Measurements from ENCODE around the gene HBQ1.
A peak's percentile ranks its signal among the peaks of the same experiment; 100 is the strongest.
"Not testable (repeated sequence)": the region's sequence is repeated elsewhere in the genome, so short reads cannot be mapped to it uniquely, and the experiment has no call there.

Gene HBQ1

GRCh38 chr16:180101-180675 lies at the start of gene HBQ1:
Gene HBQ1, plus strand, starts transcription at chr16:180459. Its CDS starts 28 bp downstream, at chr16:180487.
- DNase-seq (ENCODE audit: extremely low read depth in 1 of 2, low read depth in 1 of 2), result peak in 1 of 2 donors; percentile 19

GRCh38 chr16:130533-131173 lies 49.6 kb upstream of the HBQ1 start:
- DNase-seq (ENCODE audit: extremely low read depth in 1 of 2, low read depth in 1 of 2), result no peak

GRCh38 chr16:132120-132519 lies 48.1 kb upstream of the HBQ1 start:
- DNase-seq (ENCODE audit: extremely low read depth in 1 of 2, low read depth in 1 of 2), result no peak

GRCh38 chr16:133716-134115 lies 46.5 kb upstream of the HBQ1 start:
- DNase-seq (ENCODE audit: extremely low read depth in 1 of 2, low read depth in 1 of 2), result no peak

- DNase-seq (ENCODE audit: extremely low read depth in 1 of 2, low read depth in 1 of 2), result no peak
Measured at GRCh38 chr16:138049-138417, 42.2 kb upstream of the HBQ1 start.

GRCh38 chr16:140175-140857 lies 39.9 kb upstream of the HBQ1 start:
- DNase-seq (ENCODE audit: extremely low read depth in 1 of 2, low read depth in 1 of 2), result no peak

GRCh38 chr16:142405-142967 lies 37.8 kb upstream of the HBQ1 start:
- no peak for DNase-seq (ENCODE audit: extremely low read depth in 1 of 2, low read depth in 1 of 2)

GRCh38 chr16:143047-143446 lies 37.2 kb upstream of the HBQ1 start:
- no peak for DNase-seq (ENCODE audit: extremely low read depth in 1 of 2, low read depth in 1 of 2)

GRCh38 chr16:143456-143855 lies 36.8 kb upstream of the HBQ1 start:
- DNase-seq (ENCODE audit: extremely low read depth in 1 of 2, low read depth in 1 of 2), result no peak

- no peak for DNase-seq (ENCODE audit: extremely low read depth in 1 of 2, low read depth in 1 of 2)
Measured at GRCh38 chr16:144797-145252, 35.4 kb upstream of the HBQ1 start.

- DNase-seq (ENCODE audit: extremely low read depth in 1 of 2, low read depth in 1 of 2), result no peak
Measured at GRCh38 chr16:146646-147045, 33.6 kb upstream of the HBQ1 start.

GRCh38 chr16:149024-149660 lies 31.1 kb upstream of the HBQ1 start:
- DNase-seq (ENCODE audit: extremely low read depth in 1 of 2, low read depth in 1 of 2), result no peak

- no peak for DNase-seq (ENCODE audit: extremely low read depth in 1 of 2, low read depth in 1 of 2)
Measured at GRCh38 chr16:152141-153128, 27.8 kb upstream of the HBQ1 start, which contains the start of gene HBZ. Gene HBZ, plus strand, starts transcription at chr16:152644. Its CDS starts 266 bp downstream, at chr16:152910.

- DNase-seq (ENCODE audit: extremely low read depth in 1 of 2, low read depth in 1 of 2), result not testable (repeated sequence)
Measured at GRCh38 chr16:153129-153521, 27.1 kb upstream of the HBQ1 start.

- not testable (repeated sequence) for DNase-seq (ENCODE audit: extremely low read depth in 1 of 2, low read depth in 1 of 2)
Measured at GRCh38 chr16:153550-154216, 26.6 kb upstream of the HBQ1 start.

GRCh38 chr16:154217-155030 lies 25.8 kb upstream of the HBQ1 start:
- no peak for DNase-seq (ENCODE audit: extremely low read depth in 1 of 2, low read depth in 1 of 2)

- no peak for DNase-seq (ENCODE audit: extremely low read depth in 1 of 2, low read depth in 1 of 2)
Measured at GRCh38 chr16:155031-155398, 25.2 kb upstream of the HBQ1 start.

GRCh38 chr16:159136-159849 lies 21.0 kb upstream of the HBQ1 start:
- no peak for DNase-seq (ENCODE audit: extremely low read depth in 1 of 2, low read depth in 1 of 2)

Data from activated CD8-positive, alpha-beta memory T cell treated with anti-CD3 and anti-CD28 coated beads for 1 hour (primary cell).